Measurements from ENCODE around the gene LUC7L2. TPM values are rescaled to one million over a fixed set of nuclear protein-coding genes. Genes with fewer than 3 reads are reported as not detected.

Gene LUC7L2
- total RNA-seq, 1 experiment from 2014 or later = 94.4 TPM

- TF ChIP-seq, protein P1, sequence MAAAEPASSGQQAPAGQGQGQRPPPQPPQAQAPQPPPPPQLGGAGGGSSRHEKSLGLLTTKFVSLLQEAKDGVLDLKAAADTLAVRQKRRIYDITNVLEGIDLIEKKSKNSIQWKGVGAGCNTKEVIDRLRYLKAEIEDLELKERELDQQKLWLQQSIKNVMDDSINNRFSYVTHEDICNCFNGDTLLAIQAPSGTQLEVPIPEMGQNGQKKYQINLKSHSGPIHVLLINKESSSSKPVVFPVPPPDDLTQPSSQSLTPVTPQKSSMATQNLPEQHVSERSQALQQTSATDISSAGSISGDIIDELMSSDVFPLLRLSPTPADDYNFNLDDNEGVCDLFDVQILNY (CRISPR knock-in tag; IDR thresholded peaks at IDR 0.05) = peak; percentile 44; the same call in 1 of the 2 replicates
- TF ChIP-seq ZNF671 (CRISPR knock-in tag; IDR thresholded peaks at IDR 0.05) (peak; percentile 79; the same call in 1 of the 2 replicates), ZNF138 (CRISPR knock-in tag; conservative IDR thresholded peaks at IDR 0.05) (no peak), SMAD3 (CRISPR knock-in tag; IDR thresholded peaks at IDR 0.05; ENCODE audit: borderline replicate concordance) (0 out of 2 replicates have a peak, but pooled peaks have one; percentile 18), SP1 (CRISPR knock-in tag; conservative IDR thresholded peaks at IDR 0.05) (no peak; the same call in 1 of the 2 replicates), JAZF1 (CRISPR knock-in tag; IDR thresholded peaks at IDR 0.05) (no peak), KAT7 (CRISPR knock-in tag; IDR thresholded peaks at IDR 0.05; ENCODE audit: borderline replicate concordance) (no peak), MYBL2 (CRISPR knock-in tag; IDR thresholded peaks at IDR 0.05) (peak; percentile 87), EMX1 (CRISPR knock-in tag; IDR thresholded peaks at IDR 0.05) (peak; percentile 18; the same call in 1 of the 2 replicates), FOXP4 (CRISPR knock-in tag; IDR thresholded peaks at IDR 0.05) (peak; percentile 65; the same call in 1 of the 2 replicates), PRRX2 (CRISPR knock-in tag; IDR thresholded peaks at IDR 0.05) (no peak; the same call in 1 of the 2 replicates), ZNF416 (CRISPR knock-in tag; IDR thresholded peaks at IDR 0.05) (peak; percentile 71; the same call in 1 of the 2 replicates), NR3C1 (CRISPR knock-in tag; conservative IDR thresholded peaks at IDR 0.05; ENCODE audit: low read depth) (no peak)
- TF ChIP-seq, protein P2, sequence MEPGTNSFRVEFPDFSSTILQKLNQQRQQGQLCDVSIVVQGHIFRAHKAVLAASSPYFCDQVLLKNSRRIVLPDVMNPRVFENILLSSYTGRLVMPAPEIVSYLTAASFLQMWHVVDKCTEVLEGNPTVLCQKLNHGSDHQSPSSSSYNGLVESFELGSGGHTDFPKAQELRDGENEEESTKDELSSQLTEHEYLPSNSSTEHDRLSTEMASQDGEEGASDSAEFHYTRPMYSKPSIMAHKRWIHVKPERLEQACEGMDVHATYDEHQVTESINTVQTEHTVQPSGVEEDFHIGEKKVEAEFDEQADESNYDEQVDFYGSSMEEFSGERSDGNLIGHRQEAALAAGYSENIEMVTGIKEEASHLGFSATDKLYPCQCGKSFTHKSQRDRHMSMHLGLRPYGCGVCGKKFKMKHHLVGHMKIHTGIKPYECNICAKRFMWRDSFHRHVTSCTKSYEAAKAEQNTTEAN (CRISPR knock-in tag; IDR thresholded peaks at IDR 0.05) = 0 out of 2 replicates have a peak, but pooled peaks have one; percentile 54
- TF ChIP-seq, protein P3, sequence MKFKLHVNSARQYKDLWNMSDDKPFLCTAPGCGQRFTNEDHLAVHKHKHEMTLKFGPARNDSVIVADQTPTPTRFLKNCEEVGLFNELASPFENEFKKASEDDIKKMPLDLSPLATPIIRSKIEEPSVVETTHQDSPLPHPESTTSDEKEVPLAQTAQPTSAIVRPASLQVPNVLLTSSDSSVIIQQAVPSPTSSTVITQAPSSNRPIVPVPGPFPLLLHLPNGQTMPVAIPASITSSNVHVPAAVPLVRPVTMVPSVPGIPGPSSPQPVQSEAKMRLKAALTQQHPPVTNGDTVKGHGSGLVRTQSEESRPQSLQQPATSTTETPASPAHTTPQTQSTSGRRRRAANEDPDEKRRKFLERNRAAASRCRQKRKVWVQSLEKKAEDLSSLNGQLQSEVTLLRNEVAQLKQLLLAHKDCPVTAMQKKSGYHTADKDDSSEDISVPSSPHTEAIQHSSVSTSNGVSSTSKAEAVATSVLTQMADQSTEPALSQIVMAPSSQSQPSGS (CRISPR knock-in tag; IDR thresholded peaks at IDR 0.05; ENCODE audit: borderline replicate concordance, low read depth) = no peak
- TF ChIP-seq, protein P4, sequence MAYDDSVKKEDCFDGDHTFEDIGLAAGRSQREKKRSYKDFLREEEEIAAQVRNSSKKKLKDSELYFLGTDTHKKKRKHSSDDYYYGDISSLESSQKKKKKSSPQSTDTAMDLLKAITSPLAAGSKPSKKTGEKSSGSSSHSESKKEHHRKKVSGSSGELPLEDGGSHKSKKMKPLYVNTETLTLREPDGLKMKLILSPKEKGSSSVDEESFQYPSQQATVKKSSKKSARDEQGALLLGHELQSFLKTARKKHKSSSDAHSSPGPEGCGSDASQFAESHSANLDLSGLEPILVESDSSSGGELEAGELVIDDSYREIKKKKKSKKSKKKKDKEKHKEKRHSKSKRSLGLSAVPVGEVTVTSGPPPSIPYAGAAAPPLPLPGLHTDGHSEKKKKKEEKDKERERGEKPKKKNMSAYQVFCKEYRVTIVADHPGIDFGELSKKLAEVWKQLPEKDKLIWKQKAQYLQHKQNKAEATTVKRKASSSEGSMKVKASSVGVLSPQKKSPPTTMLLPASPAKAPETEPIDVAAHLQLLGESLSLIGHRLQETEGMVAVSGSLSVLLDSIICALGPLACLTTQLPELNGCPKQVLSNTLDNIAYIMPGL (CRISPR knock-in tag; IDR thresholded peaks at IDR 0.05) = peak; percentile 52; the same call in 1 of the 2 replicates
- TF ChIP-seq, protein P5, sequence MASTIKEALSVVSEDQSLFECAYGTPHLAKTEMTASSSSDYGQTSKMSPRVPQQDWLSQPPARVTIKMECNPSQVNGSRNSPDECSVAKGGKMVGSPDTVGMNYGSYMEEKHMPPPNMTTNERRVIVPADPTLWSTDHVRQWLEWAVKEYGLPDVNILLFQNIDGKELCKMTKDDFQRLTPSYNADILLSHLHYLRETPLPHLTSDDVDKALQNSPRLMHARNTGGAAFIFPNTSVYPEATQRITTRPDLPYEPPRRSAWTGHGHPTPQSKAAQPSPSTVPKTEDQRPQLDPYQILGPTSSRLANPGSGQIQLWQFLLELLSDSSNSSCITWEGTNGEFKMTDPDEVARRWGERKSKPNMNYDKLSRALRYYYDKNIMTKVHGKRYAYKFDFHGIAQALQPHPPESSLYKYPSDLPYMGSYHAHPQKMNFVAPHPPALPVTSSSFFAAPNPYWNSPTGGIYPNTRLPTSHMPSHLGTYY (CRISPR knock-in tag; IDR thresholded peaks at IDR 0.05) = 0 out of 2 replicates have a peak, but pooled peaks have one; percentile 10
These were observed 18.5 kb upstream of the LUC7L2 start, which contains the start of gene FMC1 (continued) for GRCh38 chr7:139341058-139341775.
